HFFc6 (cell line): ENCODE measurements around the gene FAM181A. TPM values are rescaled to one million over a fixed set of nuclear protein-coding genes. Genes with fewer than 3 reads are reported as not detected.
A peak's percentile ranks its signal among the peaks of the same experiment; 100 is the strongest.

ENCODE experiments used
- DNase-seq: peaks from one replicate; pipeline ENCODE4 v3.0.0-alpha.2; 2018
- H3K27ac Mint-ChIP-seq: 2 replicates; pipeline ENCODE4 v1.8.0; 2020; ENCODE audit warnings: mild to moderate bottlenecking, mixed read lengths
- H3K27me3 Mint-ChIP-seq: 2 replicates; pipeline ENCODE4 v1.8.0; 2021; ENCODE audit warnings: mild to moderate bottlenecking, moderate library complexity, mixed read lengths; ENCODE audit not compliant: insufficient read depth
- H3K36me3 Mint-ChIP-seq: 2 replicates; pipeline ENCODE4 v1.8.0; 2021; ENCODE audit warnings: low read depth, mixed read lengths
- H3K4me1 Mint-ChIP-seq: 2 replicates; pipeline ENCODE4 v1.8.0; 2020; ENCODE audit warnings: low read depth, mixed read lengths
- H3K4me3 Mint-ChIP-seq: 2 replicates; pipeline ENCODE4 v1.8.0; 2020; ENCODE audit warnings: mild to moderate bottlenecking, moderate library complexity, mixed read lengths
- H3K9me3 Mint-ChIP-seq: 2 replicates; pipeline ENCODE4 v1.8.0; 2020; ENCODE audit warnings: mild to moderate bottlenecking, mixed read lengths
- total RNA-seq, 6 experiments: library from RNA; stranded (reverse); fragmentation: NEBNext Ultra II Directional; extraction: Animal tissue kit (Norgen Biotek cat#: 25700); gene quantifications; 2 replicates in 1 of 6; 3 replicates in 5 of 6; pipeline ENCODE4 v1.2.3, GENCODE V29; 2021
- TF ChIP-seq, protein P1 (sequence below): fragments of 200-600 bp; sonication (generic); IDR thresholded peaks from 2 replicates; pipeline ENCODE4 v1.5.0; 2021; ENCODE audit warnings: antibody characterized with exemption, mild to moderate bottlenecking

FAM181A gene
- total RNA-seq, 6 experiments from 2014 or later = not detected

GRCh38 chr14:93970585-93970964, 43.4 kb downstream of the FAM181A start:
- no peak for DNase-seq
- Mint-ChIP-seq H3K9me3 (no peaks in the 10 kb centered on the region), H3K36me3 (no peaks in the 10 kb centered on the region), H3K27me3 (peaks cover 2% of the 10 kb centered on the region), H3K27ac (no peak overlapping the region), H3K4me3 (peak overlapping the region; percentile 38), H3K4me1 (peaks cover 13% of the 10 kb centered on the region)
- TF ChIP-seq, protein P1, sequence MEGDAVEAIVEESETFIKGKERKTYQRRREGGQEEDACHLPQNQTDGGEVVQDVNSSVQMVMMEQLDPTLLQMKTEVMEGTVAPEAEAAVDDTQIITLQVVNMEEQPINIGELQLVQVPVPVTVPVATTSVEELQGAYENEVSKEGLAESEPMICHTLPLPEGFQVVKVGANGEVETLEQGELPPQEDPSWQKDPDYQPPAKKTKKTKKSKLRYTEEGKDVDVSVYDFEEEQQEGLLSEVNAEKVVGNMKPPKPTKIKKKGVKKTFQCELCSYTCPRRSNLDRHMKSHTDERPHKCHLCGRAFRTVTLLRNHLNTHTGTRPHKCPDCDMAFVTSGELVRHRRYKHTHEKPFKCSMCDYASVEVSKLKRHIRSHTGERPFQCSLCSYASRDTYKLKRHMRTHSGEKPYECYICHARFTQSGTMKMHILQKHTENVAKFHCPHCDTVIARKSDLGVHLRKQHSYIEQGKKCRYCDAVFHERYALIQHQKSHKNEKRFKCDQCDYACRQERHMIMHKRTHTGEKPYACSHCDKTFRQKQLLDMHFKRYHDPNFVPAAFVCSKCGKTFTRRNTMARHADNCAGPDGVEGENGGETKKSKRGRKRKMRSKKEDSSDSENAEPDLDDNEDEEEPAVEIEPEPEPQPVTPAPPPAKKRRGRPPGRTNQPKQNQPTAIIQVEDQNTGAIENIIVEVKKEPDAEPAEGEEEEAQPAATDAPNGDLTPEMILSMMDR = peak; percentile 53

- no peaks in the 10 kb centered on the region for H3K36me3 Mint-ChIP-seq
- no peak overlapping the region for H3K27ac Mint-ChIP-seq
- DNase-seq = no peak
- H3K27me3 Mint-ChIP-seq = peaks cover 4% of the 10 kb centered on the region
- no peaks in the 10 kb centered on the region for H3K9me3 Mint-ChIP-seq
- peak overlapping the region; percentile 38 for H3K4me3 Mint-ChIP-seq
- TF ChIP-seq, protein P1 = no peak
- peaks cover 13% of the 10 kb centered on the region for H3K4me1 Mint-ChIP-seq
Observed at GRCh38 chr14:93970965-93971634, 44.0 kb downstream of the FAM181A start.

GRCh38 chr14:93971635-93972027, 44.5 kb downstream of the FAM181A start:
- peaks cover 4% of the 10 kb centered on the region for H3K27me3 Mint-ChIP-seq
- no peak overlapping the region for H3K27ac Mint-ChIP-seq
- no peaks in the 10 kb centered on the region for H3K36me3 Mint-ChIP-seq
- no peaks in the 10 kb centered on the region for H3K9me3 Mint-ChIP-seq
- no peak for DNase-seq
- no peak overlapping the region for H3K4me3 Mint-ChIP-seq
- H3K4me1 Mint-ChIP-seq = peaks cover 8% of the 10 kb centered on the region
- TF ChIP-seq, protein P1 = no peak

DNA sequence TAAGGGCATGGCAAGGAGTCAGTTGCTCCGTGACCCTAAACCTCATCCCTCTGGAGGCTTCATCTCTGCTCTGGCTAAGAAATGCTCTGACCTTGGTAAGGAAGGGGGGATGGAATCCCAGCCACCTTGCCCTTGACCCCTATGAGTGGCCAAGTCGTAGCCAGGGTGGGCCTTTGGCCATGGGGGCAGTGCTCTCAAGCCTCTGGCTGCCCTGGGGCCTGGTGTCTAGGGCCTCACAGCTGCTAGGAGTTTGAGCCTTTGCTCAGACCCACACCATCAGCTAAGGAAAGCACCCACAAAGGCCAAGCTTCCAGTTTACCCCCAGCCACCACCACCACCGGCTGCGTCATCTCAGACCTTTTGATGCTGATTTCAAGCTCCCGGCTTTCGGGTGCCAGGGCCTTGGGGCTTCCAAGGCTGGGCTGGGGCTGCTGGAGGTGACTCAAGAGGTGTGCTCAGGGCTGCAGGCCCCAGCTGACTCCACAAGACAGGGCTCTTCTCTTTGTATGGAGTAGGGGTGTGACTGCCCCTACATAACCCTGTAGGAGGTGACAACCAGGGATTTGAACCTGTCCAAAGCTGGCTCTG, 45.6 kb downstream of the FAM181A start:
- Mint-ChIP-seq H3K4me3 (no peak overlapping the region), H3K36me3 (no peaks in the 10 kb centered on the region), H3K27me3 (peaks cover 9% of the 10 kb centered on the region), H3K4me1 (peaks cover 7% of the 10 kb centered on the region; the same call in 1 of the 2 replicates), H3K27ac (no peak overlapping the region), H3K9me3 (no peaks in the 10 kb centered on the region)
- no peak for DNase-seq
- TF ChIP-seq, protein P1 = no peak

DNA sequence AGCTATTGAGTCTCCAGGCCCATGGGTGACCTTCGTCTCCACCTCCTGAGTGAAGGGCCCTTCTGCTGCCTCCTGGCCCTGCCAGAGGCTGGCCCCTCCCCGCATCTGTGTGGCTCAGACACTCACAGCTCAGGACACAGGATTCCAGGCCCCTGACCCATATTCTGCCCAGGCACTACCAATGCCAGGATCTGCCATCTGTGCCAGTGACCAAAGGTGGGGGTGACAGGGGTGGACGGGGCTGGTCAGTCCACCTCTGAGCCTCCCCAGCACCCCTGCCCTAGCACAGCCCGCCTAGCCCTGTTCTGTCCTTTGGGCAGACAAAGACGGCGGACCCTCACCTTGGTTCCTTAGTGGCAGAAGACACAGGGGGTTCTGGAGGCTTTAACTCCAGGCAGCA, 46.5 kb downstream of the FAM181A start:
- DNase-seq = no peak
- TF ChIP-seq, protein P1 = no peak
- H3K4me1 Mint-ChIP-seq = peaks cover 7% of the 10 kb centered on the region; the same call in 1 of the 2 replicates
- no peaks in the 10 kb centered on the region for H3K9me3 Mint-ChIP-seq
- no peak overlapping the region for H3K27ac Mint-ChIP-seq
- peaks cover 12% of the 10 kb centered on the region for H3K27me3 Mint-ChIP-seq
- no peak overlapping the region for H3K4me3 Mint-ChIP-seq
- H3K36me3 Mint-ChIP-seq = no peaks in the 10 kb centered on the region
